ENCODE measurements around the gene MYO10. TPM values are rescaled to one million over a fixed set of nuclear protein-coding genes. Genes with fewer than 3 reads are reported as not detected.

The MYO10 gene
- total RNA-seq, 2 experiments from 2014 or later, result not detected

DNA sequence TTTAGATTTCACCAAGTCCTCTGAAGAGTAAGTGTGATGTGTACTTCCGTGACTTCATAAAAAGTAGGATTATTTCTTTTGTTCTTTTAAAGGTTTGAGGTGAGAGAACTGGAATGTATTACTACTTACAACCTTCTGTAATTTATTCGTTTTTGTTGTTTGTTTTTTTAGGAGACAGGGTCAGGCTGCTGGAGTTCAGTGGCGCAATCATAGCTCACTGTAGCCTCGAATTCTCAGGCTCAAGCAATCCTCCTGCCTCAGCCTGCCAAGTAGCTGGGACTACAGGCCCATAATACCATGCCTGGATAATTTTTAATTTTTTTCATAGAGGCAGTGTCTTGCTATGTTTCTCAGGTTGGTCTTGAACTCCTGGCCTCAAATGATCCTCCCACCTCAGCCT lies 251.0 kb downstream of the MYO10 start:
- no peaks in the 10 kb centered on the region for H3K4me1 ChIP-seq (ENCODE audit: insufficient read depth, low read length)
- H3K27ac ChIP-seq (ENCODE audit: low read depth in 1 of 2, low read length in 2 of 2), result no peak overlapping the region
- Mint-ChIP-seq H3K36me3 (ENCODE audit: low read depth) (no peaks in the 10 kb centered on the region), H3K27me3 (peaks cover 7% of the 10 kb centered on the region), H3K27ac (no peak overlapping the region), H3K9me3 (no peaks in the 10 kb centered on the region), H3K4me3 (no peak overlapping the region), H3K4me1 (ENCODE audit: low read depth) (no peaks in the 10 kb centered on the region)
- DNase-seq (no peak), ATAC-seq (ENCODE audit: poor library complexity) (no peak)
- H3K27me3 ChIP-seq (ENCODE audit: control insufficient read depth in 1 of 2, insufficient read depth in 2 of 2, low read length in 2 of 2), result peaks cover 0 to 2% of the 10 kb centered on the region in 2 experiments
- TF ChIP-seq CTCF (IDR thresholded peaks at IDR 0.05), result no peak
- intact Hi-C loops (cut with DNase I, micrococcal nuclease), result no loop called here
- H3K36me3 ChIP-seq (ENCODE audit: insufficient read depth, low read length), result no peaks in the 10 kb centered on the region
- ChIA-PET POLR2A (no interaction called here), CTCF (no interaction called here)
- H3K4me3 ChIP-seq (ENCODE audit: low read length), result no peak overlapping the region
- no peaks in the 10 kb centered on the region for H3K9me3 ChIP-seq (ENCODE audit: control insufficient read depth in 1 of 2, insufficient read depth in 1 of 2, low read length in 2 of 2)

DNA sequence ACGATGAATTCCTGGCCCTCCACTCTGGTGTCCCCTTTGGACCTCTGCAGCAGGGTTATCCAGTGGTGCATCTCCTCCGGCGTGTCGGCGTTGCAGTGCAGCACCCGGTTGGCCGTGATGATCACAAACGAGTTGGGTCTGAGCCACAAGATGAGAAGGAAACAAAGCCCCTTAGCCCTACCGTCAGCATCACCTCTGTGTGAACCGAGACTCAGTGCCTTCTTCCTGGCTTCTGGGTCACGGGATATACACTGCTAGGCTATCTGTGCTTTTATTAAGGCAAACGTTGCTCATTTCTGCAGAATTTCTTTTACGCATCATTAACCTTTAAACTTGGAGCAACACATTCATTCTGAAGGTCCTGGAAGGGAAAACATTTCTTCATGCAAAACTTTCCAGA lies 254.2 kb downstream of the MYO10 start:
- Histone ChIP-seq H3K9me3 (ENCODE audit: control insufficient read depth in 1 of 2, insufficient read depth in 1 of 2, low read length in 2 of 2) (peaks cover 0 to 4% of the 10 kb centered on the region in 2 experiments), H3K4me3 (ENCODE audit: low read length) (no peak overlapping the region), H3K27me3 (ENCODE audit: control insufficient read depth in 1 of 2, insufficient read depth in 2 of 2, low read length in 2 of 2) (no peaks in the 10 kb centered on the region), H3K36me3 (ENCODE audit: insufficient read depth, low read length) (no peaks in the 10 kb centered on the region), H3K27ac (ENCODE audit: low read depth in 1 of 2, low read length in 2 of 2) (no peak overlapping the region), H3K4me1 (ENCODE audit: insufficient read depth, low read length) (no peaks in the 10 kb centered on the region)
- Mint-ChIP-seq H3K27ac (no peak overlapping the region), H3K4me3 (no peak overlapping the region), H3K4me1 (ENCODE audit: low read depth) (no peaks in the 10 kb centered on the region), H3K36me3 (ENCODE audit: low read depth) (no peaks in the 10 kb centered on the region), H3K9me3 (no peaks in the 10 kb centered on the region), H3K27me3 (no peaks in the 10 kb centered on the region)
- no peak for TF ChIP-seq CTCF (IDR thresholded peaks at IDR 0.05)
- CTCF ChIA-PET, result no interaction called here
- DNase-seq (no peak), ATAC-seq (ENCODE audit: poor library complexity) (no peak)
- intact Hi-C loops (cut with DNase I, micrococcal nuclease), result no loop called here
- POLR2A ChIA-PET, result no interaction called here

DNA sequence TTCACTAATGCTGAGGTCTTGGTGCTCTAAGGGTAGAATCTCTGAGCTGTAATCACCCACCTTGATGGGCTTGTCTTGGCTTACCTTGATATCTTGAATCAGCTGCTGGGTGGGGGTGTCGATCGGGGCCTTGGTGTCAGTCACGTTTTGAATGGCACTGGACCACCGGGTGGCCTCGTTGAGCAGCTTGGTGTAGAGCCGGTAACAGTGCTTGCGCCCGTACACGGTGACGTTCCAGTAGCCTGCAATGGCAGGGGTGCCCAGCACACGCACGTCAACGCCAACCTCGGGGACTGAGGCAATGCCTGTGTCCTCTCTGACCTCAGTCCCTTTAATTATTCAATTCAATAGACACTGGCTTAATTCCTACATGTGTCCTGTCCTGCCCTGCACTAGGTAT lies 256.2 kb downstream of the MYO10 start:
- POLR2A ChIA-PET, result no interaction called here
- DNase-seq, result no peak
- no peaks in the 10 kb centered on the region for H3K36me3 ChIP-seq (ENCODE audit: insufficient read depth, low read length)
- no peaks in the 10 kb centered on the region for H3K4me1 ChIP-seq (ENCODE audit: insufficient read depth, low read length)
- H3K4me3 ChIP-seq (ENCODE audit: low read length), result no peak overlapping the region
- H3K4me1 Mint-ChIP-seq (ENCODE audit: low read depth), result peaks cover 4% of the 10 kb centered on the region
- H3K27ac Mint-ChIP-seq, result no peak overlapping the region
- TF ChIP-seq CTCF (IDR thresholded peaks at IDR 0.05), result no peak
- no peak for ATAC-seq (ENCODE audit: poor library complexity)
- no peak overlapping the region for H3K4me3 Mint-ChIP-seq
- intact Hi-C loops (cut with DNase I, micrococcal nuclease), result no loop called here
- H3K27me3 Mint-ChIP-seq, result no peaks in the 10 kb centered on the region
- no peaks in the 10 kb centered on the region for H3K27me3 ChIP-seq (ENCODE audit: control insufficient read depth in 1 of 2, insufficient read depth in 2 of 2, low read length in 2 of 2)
- peaks cover 0 to 4% of the 10 kb centered on the region in 2 experiments for H3K9me3 ChIP-seq (ENCODE audit: control insufficient read depth in 1 of 2, insufficient read depth in 1 of 2, low read length in 2 of 2)
- H3K36me3 Mint-ChIP-seq (ENCODE audit: low read depth), result no peaks in the 10 kb centered on the region
- H3K9me3 Mint-ChIP-seq, result no peaks in the 10 kb centered on the region
- CTCF ChIA-PET, result interaction anchor here (1.4 kb wide), 1 partner anchor 13 kb away, joined by 3 read pairs; no protein-coding TSS in a partner anchor
- no peak overlapping the region for H3K27ac ChIP-seq (ENCODE audit: low read depth in 1 of 2, low read length in 2 of 2)

All from CD4-positive, alpha-beta T cell (primary cell).